Aorta (tissue), 5 donors: ENCODE data around the gene CEP128. TPM values are rescaled to one million over a fixed set of nuclear protein-coding genes. Genes with fewer than 3 reads are reported as not detected.

Experiments
- ATAC-seq: fragments of 200-7000 bp; cut with Tn5 transposase; one replicate; pipeline ENCODE4 v1.9.1; 2022; ENCODE audit warnings: moderate library complexity; ENCODE audit not compliant: low FRiP score
- DNase-seq, 2 donors: peaks; one replicate each; pipeline ENCODE4 v3.0.0-alpha.2; 2020
- H3K27ac ChIP-seq, 2 donors: one replicate each; pipeline ENCODE4 v1.5.1; 2013; ENCODE audit warnings: low read length in 2 of 2, mild to moderate bottlenecking in 2 of 2, moderate library complexity in 2 of 2, control low read depth in 1 of 2, inconsistent platforms in 1 of 2, low read depth in 1 of 2
- H3K27me3 ChIP-seq, 2 donors: one replicate each; pipeline ENCODE4 v1.6.1; 2013; ENCODE audit warnings: control low read depth in 1 of 2, low read length in 1 of 2, mild to moderate bottlenecking in 1 of 2, moderate library complexity in 1 of 2; ENCODE audit not compliant: insufficient read depth in 2 of 2, control insufficient read depth in 1 of 2
- H3K36me3 ChIP-seq, 2 donors: one replicate each; pipeline ENCODE4 v1.6.1; 2013; ENCODE audit warnings: control low read depth in 1 of 2, low read length in 1 of 2, mild to moderate bottlenecking in 1 of 2; ENCODE audit not compliant: insufficient read depth in 2 of 2, control insufficient read depth in 1 of 2
- H3K4me1 ChIP-seq, 2 donors: one replicate each; pipeline ENCODE4 v1.6.1; 2013; ENCODE audit warnings: low read length in 2 of 2, control low read depth in 1 of 2, mild to moderate bottlenecking in 1 of 2, moderate library complexity in 1 of 2; ENCODE audit not compliant: insufficient read depth in 2 of 2, control insufficient read depth in 1 of 2
- H3K4me3 ChIP-seq, 2 donors: one replicate each; pipeline ENCODE4 v1.5.1; 2013; ENCODE audit warnings: low read length in 2 of 2, control low read depth in 1 of 2, mild to moderate bottlenecking in 1 of 2
- H3K9me3 ChIP-seq: one replicate; pipeline ENCODE4 v1.6.1; 2013; ENCODE audit warnings: mild to moderate bottlenecking, low read length; ENCODE audit not compliant: control insufficient read depth
- WGBS, 2 donors: extraction: QIAGEN DNeasy Blood & Tissue Kit; methylation state at CpG; one replicate each; pipeline ENCODE4 v1.1.7; 2013; 5-methylcytosine and 5-hydroxymethylcytosine counted together
- intact Hi-C, 2 donors: fragments of 100-400 bp; cut with DNase I; formaldehyde crosslinking; loops; one replicate each; pipeline versions ENCODE4 v1.14.2 to v1.15.0; 2022
- polyA plus RNA-seq, 2 donors: library from polyadenylated mRNA; stranded (reverse); fragments of 200-250 nt; gene quantifications; one replicate each; pipeline ENCODE4 v1.2.3, GENCODE V29; 2013
- total RNA-seq, 2 donors: library from RNA; stranded (reverse); fragmentation: NEBNext Ultra II Directional; extraction: Animal tissue kit (Norgen Biotek cat#: 25700); gene quantifications; one replicate each; pipeline ENCODE4 v1.2.1, GENCODE V29; 2021
- donor health status: healthy with polysubstance abuse.
- donor health status: Bipolar disorder and iron deficiency.
- donor health status: DM: no; HTN: no; CAD: no.
- donor health status: DM: no; HTN: no; CAD: no.
- donor health status: DM: yes; HTN: yes; CAD: no.

The CEP128 gene
- total and polyA plus RNA-seq, 4 donors = 0.95 to 8.4 (median 4.4) TPM

- no peak overlapping the region for H3K27ac ChIP-seq
- no peak overlapping the region for H3K4me3 ChIP-seq
- 77 to 83% methylated on average over 3 of the region's 3 CpGs for WGBS, 2 donors
- no peaks in the 10 kb centered on the region for H3K27me3 ChIP-seq
- DNase-seq = no peak
- no peaks in the 10 kb centered on the region for H3K4me1 ChIP-seq
- H3K9me3 ChIP-seq = no peaks in the 10 kb centered on the region
- ATAC-seq = no peak
- H3K36me3 ChIP-seq = no peaks in the 10 kb centered on the region
- intact Hi-C loops = no loop called here
Observed at GRCh38 chr14:80901260-80901659, 40.3 kb downstream of the CEP128 start.

- no peaks in the 10 kb centered on the region for H3K9me3 ChIP-seq
- H3K27ac ChIP-seq = no peak overlapping the region
- no peak for ATAC-seq
- H3K4me1 ChIP-seq = no peaks in the 10 kb centered on the region
- no peak for DNase-seq
- no peak overlapping the region for H3K4me3 ChIP-seq
- intact Hi-C loops = no loop called here
- H3K27me3 ChIP-seq = no peaks in the 10 kb centered on the region
- no peaks in the 10 kb centered on the region for H3K36me3 ChIP-seq
- WGBS, 2 donors = 76 to 77% methylated on average over 2 of the region's 2 CpGs
Observed at GRCh38 chr14:80872645-80873044, 68.9 kb downstream of the CEP128 start.

GRCh38 chr14:80868260-80868659, 73.3 kb downstream of the CEP128 start:
- ATAC-seq (no peak), DNase-seq (no peak)
- no peaks in the 10 kb centered on the region for H3K27me3 ChIP-seq
- H3K27ac ChIP-seq = no peak overlapping the region
- no peaks in the 10 kb centered on the region for H3K4me1 ChIP-seq
- 88 to 97% methylated on average over 1 of the region's 1 CpG for whole genome bisulfite sequencing, 2 donors
- H3K9me3 ChIP-seq = no peaks in the 10 kb centered on the region
- H3K4me3 ChIP-seq = no peak overlapping the region
- no peaks in the 10 kb centered on the region for H3K36me3 ChIP-seq
- intact Hi-C loops = no loop called here

GRCh38 chr14:80867798-80868197, 73.7 kb downstream of the CEP128 start:
- no peaks in the 10 kb centered on the region for H3K4me1 ChIP-seq
- H3K27ac ChIP-seq = no peak overlapping the region
- no peak for ATAC-seq
- intact Hi-C loops = no loop called here
- no peak overlapping the region for H3K4me3 ChIP-seq
- no peak for DNase-seq
- 98 to 99% methylated on average over 2 of the region's 2 CpGs for WGBS, 2 donors
- H3K36me3 ChIP-seq = no peaks in the 10 kb centered on the region
- H3K27me3 ChIP-seq = no peaks in the 10 kb centered on the region
- no peaks in the 10 kb centered on the region for H3K9me3 ChIP-seq

GRCh38 chr14:80867091-80867490, 74.4 kb downstream of the CEP128 start:
- H3K9me3 ChIP-seq = no peaks in the 10 kb centered on the region
- H3K4me1 ChIP-seq = no peaks in the 10 kb centered on the region
- intact Hi-C loops = no loop called here
- WGBS, 2 donors = 0% methylated on average over 1 of the region's 1 CpG
- H3K4me3 ChIP-seq = no peak overlapping the region
- no peaks in the 10 kb centered on the region for H3K36me3 ChIP-seq
- no peak overlapping the region for H3K27ac ChIP-seq
- no peak for DNase-seq
- ATAC-seq = no peak
- no peaks in the 10 kb centered on the region for H3K27me3 ChIP-seq

GRCh38 chr14:80865565-80865964, 76.0 kb downstream of the CEP128 start:
- H3K36me3 ChIP-seq = no peaks in the 10 kb centered on the region
- no peak for DNase-seq
- 97 to 100% methylated on average over 2 of the region's 2 CpGs for WGBS, 2 donors
- no peak for ATAC-seq
- intact Hi-C loops = no loop called here
- H3K9me3 ChIP-seq = no peaks in the 10 kb centered on the region
- H3K27ac ChIP-seq = no peak overlapping the region
- no peaks in the 10 kb centered on the region for H3K4me1 ChIP-seq
- no peak overlapping the region for H3K4me3 ChIP-seq
- H3K27me3 ChIP-seq = no peaks in the 10 kb centered on the region

- ATAC-seq = no peak
- WGBS, 2 donors = 69 to 70% methylated on average over 3 of the region's 3 CpGs
- no peak overlapping the region for H3K4me3 ChIP-seq
- H3K4me1 ChIP-seq = no peaks in the 10 kb centered on the region
- no peaks in the 10 kb centered on the region for H3K9me3 ChIP-seq
- intact Hi-C loops = no loop called here
- no peak for DNase-seq
- H3K27me3 ChIP-seq = no peaks in the 10 kb centered on the region
- H3K27ac ChIP-seq = no peak overlapping the region
- H3K36me3 ChIP-seq = no peaks in the 10 kb centered on the region
Observed at GRCh38 chr14:80862983-80863382, 78.6 kb downstream of the CEP128 start.

- no peak overlapping the region for H3K4me3 ChIP-seq
- intact Hi-C loops = no loop called here
- H3K9me3 ChIP-seq = no peaks in the 10 kb centered on the region
- H3K4me1 ChIP-seq = no peaks in the 10 kb centered on the region
- no peaks in the 10 kb centered on the region for H3K36me3 ChIP-seq
- DNase-seq = no peak
- no peak overlapping the region for H3K27ac ChIP-seq
- 89 to 90% methylated on average over 5 of the region's 5 CpGs for WGBS, 2 donors
- H3K27me3 ChIP-seq = no peaks in the 10 kb centered on the region
- ATAC-seq = no peak
Observed at GRCh38 chr14:80862541-80862940, 79.0 kb downstream of the CEP128 start.

- no peaks in the 10 kb centered on the region for H3K36me3 ChIP-seq
- no peaks in the 10 kb centered on the region for H3K4me1 ChIP-seq
- 23 to 24% methylated on average over 4 of the region's 4 CpGs for WGBS, 2 donors
- ATAC-seq = no peak
- H3K4me3 ChIP-seq = no peak overlapping the region
- no peaks in the 10 kb centered on the region for H3K27me3 ChIP-seq
- no peak for DNase-seq
- intact Hi-C loops = loop anchor here (10.0 kb wide), 2 partner anchors 1896 to 1916 kb away; no protein-coding TSS in a partner anchor
- H3K9me3 ChIP-seq = no peaks in the 10 kb centered on the region
- H3K27ac ChIP-seq = no peak overlapping the region
Observed at GRCh38 chr14:80850197-80850814, 91.2 kb downstream of the CEP128 start.
